HepG2 (cell line): ENCODE data around the gene TBCB. TPM values are rescaled to one million over a fixed set of nuclear protein-coding genes. Genes with fewer than 3 reads are reported as not detected.

ENCODE experiments used
- ASH2L ChIP-seq: fragments of 300-600, 200-600 bp; sonication (generic); IDR thresholded peaks from 2 replicates; pipeline ENCODE4 v1.7.0; 2017; ENCODE audit warnings: low read depth, mild to moderate bottlenecking, moderate library complexity, mixed read lengths, low read length; ENCODE audit not compliant: insufficient read length
- ELF4 ChIP-seq: sonication (generic); formaldehyde crosslinking; IDR thresholded peaks from 2 replicates; pipeline ENCODE4 v1.5.0; 2020; ENCODE audit warnings: missing genetic modification reagents, mild to moderate bottlenecking, moderate library complexity, borderline replicate concordance
- GABPB1 ChIP-seq: IDR thresholded peaks from 2 replicates; pipeline ENCODE4 v1.6.1; 2016; ENCODE audit warnings: mild to moderate bottlenecking, missing genetic modification reagents, moderate library complexity, missing compliant biosample characterization
- GPN1 ChIP-seq: sonication (generic); formaldehyde crosslinking; IDR thresholded peaks from 2 replicates; pipeline ENCODE4 v1.5.1; 2020; ENCODE audit warnings: missing genetic modification reagents, borderline replicate concordance
- HHEX ChIP-seq: IDR thresholded peaks from 2 replicates; pipeline ENCODE4 v1.6.1; 2016; ENCODE audit warnings: control low read depth
- KLF16 ChIP-seq, 2 experiments: sonication (generic) in 1 of 2; formaldehyde crosslinking in 1 of 2; IDR thresholded peaks; 2 replicates each; pipeline versions ENCODE4 v1.6.1 to v1.8.0; 2016 to 2023; ENCODE audit warnings: missing genetic modification reagents in 2 of 2, missing compliant biosample characterization in 1 of 2
- NFKB2 ChIP-seq: sonication (generic); formaldehyde crosslinking; IDR thresholded peaks from 2 replicates; pipeline ENCODE4 v1.4.0; 2020; ENCODE audit warnings: missing genetic modification reagents, borderline replicate concordance
- PAX8 ChIP-seq: sonication (generic); formaldehyde crosslinking; IDR thresholded peaks from 2 replicates; pipeline ENCODE4 v1.8.0; 2022; ENCODE audit warnings: mild to moderate bottlenecking, missing genetic modification reagents, borderline replicate concordance
- POLR2AphosphoS2 ChIP-seq: IDR thresholded peaks from 2 replicates; pipeline ENCODE4 v1.6.1; 2011; ENCODE audit warnings: low read depth, low read length, improper control_type of control experiment
- SSRP1 ChIP-seq: IDR thresholded peaks from 2 replicates; pipeline ENCODE4 v1.6.1; 2016; ENCODE audit warnings: control low read depth
- SUZ12 ChIP-seq: fragments of 150-350 bp; IDR thresholded peaks from 2 replicates; pipeline ENCODE4 v1.6.1; 2014; ENCODE audit warnings: low read depth, low read length
- ZBTB3 ChIP-seq: sonication (generic); formaldehyde crosslinking; IDR thresholded peaks from 2 replicates; pipeline ENCODE4 v1.4.0; 2020; ENCODE audit warnings: low read depth, mild to moderate bottlenecking, moderate library complexity, missing genetic modification reagents, borderline replicate concordance
- ZBTB7B ChIP-seq: sonication (generic); formaldehyde crosslinking; IDR thresholded peaks from 2 replicates; pipeline ENCODE4 v1.4.0; 2020; ENCODE audit warnings: missing genetic modification reagents
- ZNF180 ChIP-seq: sonication (generic); formaldehyde crosslinking; IDR thresholded peaks from 2 replicates; pipeline ENCODE4 v1.4.0; 2020; ENCODE audit warnings: low read depth, missing genetic modification reagents, borderline replicate concordance
- ZNF296 ChIP-seq: sonication (generic); formaldehyde crosslinking; conservative IDR thresholded peaks from 2 replicates; pipeline ENCODE4 v1.5.0; 2020; ENCODE audit warnings: mild to moderate bottlenecking, missing genetic modification reagents
- ZNF382 ChIP-seq: sonication (generic); formaldehyde crosslinking; IDR thresholded peaks from 2 replicates; pipeline ENCODE4 v1.5.0; 2020; ENCODE audit warnings: missing genetic modification reagents, mild to moderate bottlenecking, borderline replicate concordance
- ZNF629 ChIP-seq: sonication (generic); formaldehyde crosslinking; conservative IDR thresholded peaks from 2 replicates; pipeline ENCODE4 v1.5.0; 2020; ENCODE audit warnings: missing genetic modification reagents
- polyA plus RNA-seq, 8 experiments: library from polyadenylated mRNA; depleted of rRNA in 3 of 8; stranded (reverse) in 7 of 8; unstranded in 1 of 8; fragments of >200 nt; fragmentation: Illumina TruSeq in 4 of 8; extraction: Trizol in 4 of 8; gene quantifications; 2 replicates each; pipeline versions ENCODE4 v1.2.1 to v1.2.3, GENCODE V29; 2011 to 2016; ENCODE audit warnings: low read depth in 4 of 8, missing spikeins in 1 of 8, mixed read lengths in 1 of 8; ENCODE audit not compliant: insufficient read depth in 1 of 8
- total RNA-seq, 5 experiments: library from RNA; depleted of rRNA; stranded (reverse); fragments of >200 nt; fragmentation: Illumina TruSeq; extraction: Trizol; gene quantifications; 2 replicates each; pipeline ENCODE4 v1.2.3, GENCODE V29; 2016; ENCODE audit warnings: low read depth in 1 of 5
- TF ChIP-seq, protein P1 (sequence below): sonication (generic); formaldehyde crosslinking; IDR thresholded peaks from 2 replicates; pipeline ENCODE4 v1.5.1; 2020; ENCODE audit warnings: missing genetic modification reagents, mild to moderate bottlenecking, borderline replicate concordance
- TF ChIP-seq, protein P2 (sequence below): sonication (generic); formaldehyde crosslinking; IDR thresholded peaks from 2 replicates; pipeline ENCODE4 v1.4.0; 2020; ENCODE audit warnings: low read depth, mild to moderate bottlenecking, missing genetic modification reagents
- TF ChIP-seq, protein P3 (sequence below): sonication (generic); formaldehyde crosslinking; IDR thresholded peaks from 2 replicates; pipeline ENCODE4 v1.5.1; 2020; ENCODE audit warnings: mild to moderate bottlenecking, moderate library complexity, missing genetic modification reagents
- TF ChIP-seq, protein P4 (sequence below): sonication (generic); formaldehyde crosslinking; conservative IDR thresholded peaks from 2 replicates; pipeline ENCODE4 v1.5.0; 2020; ENCODE audit warnings: missing genetic modification reagents
- TF ChIP-seq, protein P5 (sequence below): IDR thresholded peaks from 2 replicates; pipeline ENCODE4 v1.6.1; 2016; ENCODE audit warnings: low read depth, control low read depth

The TBCB gene
- total and polyA plus RNA-seq, 2 of the 13 experiments (the other 11 are each of a cell fraction or from before 2014, with no cell fraction given), result 271 to 276 TPM

DNA sequence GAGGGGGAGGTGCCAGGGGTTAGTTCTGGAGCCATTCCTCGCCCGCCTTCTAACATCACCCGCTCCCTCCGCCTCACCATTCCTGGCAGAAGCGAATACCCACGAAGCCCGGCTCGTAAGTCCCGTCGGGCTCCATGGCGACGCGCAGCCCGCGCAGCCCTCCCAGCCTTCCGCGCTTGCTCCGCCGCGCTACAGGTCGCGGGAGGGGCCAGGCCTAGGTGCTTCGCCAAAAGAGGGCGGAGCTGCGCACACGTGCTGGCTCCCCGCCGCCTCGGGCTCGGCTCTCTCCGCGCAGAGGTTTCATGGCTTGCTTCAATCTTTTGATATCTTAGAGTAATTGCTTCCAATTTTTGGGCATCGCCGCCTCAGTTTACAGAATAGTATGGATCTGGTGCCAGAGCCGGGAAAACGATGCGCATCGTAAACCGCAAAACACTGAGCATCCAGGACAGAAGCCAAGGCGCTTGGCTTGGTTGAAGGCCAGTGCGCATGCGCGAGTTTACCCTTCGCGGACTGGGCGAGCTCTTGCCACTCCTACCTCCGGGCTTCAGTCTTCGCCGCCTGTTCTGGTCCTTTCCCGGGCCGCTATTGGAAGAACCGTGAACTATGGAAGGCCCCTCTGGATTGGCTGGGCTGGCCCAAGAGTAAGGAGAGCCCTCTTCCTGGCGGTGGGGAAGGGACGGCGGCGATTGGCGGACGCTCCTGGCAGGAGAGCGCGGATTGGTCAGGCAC is 381 bp upstream of the TBCB start, which contains the start of gene POLR2I (continued):
- TF ChIP-seq, protein P1, sequence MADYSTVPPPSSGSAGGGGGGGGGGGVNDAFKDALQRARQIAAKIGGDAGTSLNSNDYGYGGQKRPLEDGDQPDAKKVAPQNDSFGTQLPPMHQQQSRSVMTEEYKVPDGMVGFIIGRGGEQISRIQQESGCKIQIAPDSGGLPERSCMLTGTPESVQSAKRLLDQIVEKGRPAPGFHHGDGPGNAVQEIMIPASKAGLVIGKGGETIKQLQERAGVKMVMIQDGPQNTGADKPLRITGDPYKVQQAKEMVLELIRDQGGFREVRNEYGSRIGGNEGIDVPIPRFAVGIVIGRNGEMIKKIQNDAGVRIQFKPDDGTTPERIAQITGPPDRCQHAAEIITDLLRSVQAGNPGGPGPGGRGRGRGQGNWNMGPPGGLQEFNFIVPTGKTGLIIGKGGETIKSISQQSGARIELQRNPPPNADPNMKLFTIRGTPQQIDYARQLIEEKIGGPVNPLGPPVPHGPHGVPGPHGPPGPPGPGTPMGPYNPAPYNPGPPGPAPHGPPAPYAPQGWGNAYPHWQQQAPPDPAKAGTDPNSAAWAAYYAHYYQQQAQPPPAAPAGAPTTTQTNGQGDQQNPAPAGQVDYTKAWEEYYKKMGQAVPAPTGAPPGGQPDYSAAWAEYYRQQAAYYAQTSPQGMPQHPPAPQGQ (CRISPR knock-in tag), result no peak
- TF ChIP-seq, protein P2, sequence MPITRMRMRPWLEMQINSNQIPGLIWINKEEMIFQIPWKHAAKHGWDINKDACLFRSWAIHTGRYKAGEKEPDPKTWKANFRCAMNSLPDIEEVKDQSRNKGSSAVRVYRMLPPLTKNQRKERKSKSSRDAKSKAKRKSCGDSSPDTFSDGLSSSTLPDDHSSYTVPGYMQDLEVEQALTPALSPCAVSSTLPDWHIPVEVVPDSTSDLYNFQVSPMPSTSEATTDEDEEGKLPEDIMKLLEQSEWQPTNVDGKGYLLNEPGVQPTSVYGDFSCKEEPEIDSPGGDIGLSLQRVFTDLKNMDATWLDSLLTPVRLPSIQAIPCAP, result no peak
- TF ChIP-seq GPN1 (CRISPR knock-in tag) (0 out of 2 replicates have a peak, but pooled peaks have one; percentile 41), ZBTB3 (no peak), ZNF382 (CRISPR knock-in tag) (no peak), GABPB1 (peak; percentile 81; the same call in 1 of the 2 replicates), ZNF180 (CRISPR knock-in tag) (no peak), SSRP1 (CRISPR knock-in tag) (no peak), ZBTB7B (no peak), KLF16 (CRISPR knock-in tag; IDR thresholded peaks at IDR 0.05) (peak in 1 of 2 experiments; percentile 92; a peak in 2 of 4 replicates), POLR2AphosphoS2 (no peak), HHEX (CRISPR knock-in tag) (no peak), SUZ12 (no peak), PAX8 (CRISPR knock-in tag) (no peak), NFKB2 (peak; percentile 95; the same call in 1 of the 2 replicates), ASH2L (peak; percentile 92), ZNF296 (no peak), ZNF629 (CRISPR knock-in tag) (peak; percentile 55), ELF4 (CRISPR knock-in tag) (no peak)
- TF ChIP-seq, protein P3, sequence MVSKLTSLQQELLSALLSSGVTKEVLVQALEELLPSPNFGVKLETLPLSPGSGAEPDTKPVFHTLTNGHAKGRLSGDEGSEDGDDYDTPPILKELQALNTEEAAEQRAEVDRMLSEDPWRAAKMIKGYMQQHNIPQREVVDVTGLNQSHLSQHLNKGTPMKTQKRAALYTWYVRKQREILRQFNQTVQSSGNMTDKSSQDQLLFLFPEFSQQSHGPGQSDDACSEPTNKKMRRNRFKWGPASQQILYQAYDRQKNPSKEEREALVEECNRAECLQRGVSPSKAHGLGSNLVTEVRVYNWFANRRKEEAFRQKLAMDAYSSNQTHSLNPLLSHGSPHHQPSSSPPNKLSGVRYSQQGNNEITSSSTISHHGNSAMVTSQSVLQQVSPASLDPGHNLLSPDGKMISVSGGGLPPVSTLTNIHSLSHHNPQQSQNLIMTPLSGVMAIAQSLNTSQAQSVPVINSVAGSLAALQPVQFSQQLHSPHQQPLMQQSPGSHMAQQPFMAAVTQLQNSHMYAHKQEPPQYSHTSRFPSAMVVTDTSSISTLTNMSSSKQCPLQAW, result peak; percentile 52; the same call in 1 of the 2 replicates
- TF ChIP-seq, protein P4, sequence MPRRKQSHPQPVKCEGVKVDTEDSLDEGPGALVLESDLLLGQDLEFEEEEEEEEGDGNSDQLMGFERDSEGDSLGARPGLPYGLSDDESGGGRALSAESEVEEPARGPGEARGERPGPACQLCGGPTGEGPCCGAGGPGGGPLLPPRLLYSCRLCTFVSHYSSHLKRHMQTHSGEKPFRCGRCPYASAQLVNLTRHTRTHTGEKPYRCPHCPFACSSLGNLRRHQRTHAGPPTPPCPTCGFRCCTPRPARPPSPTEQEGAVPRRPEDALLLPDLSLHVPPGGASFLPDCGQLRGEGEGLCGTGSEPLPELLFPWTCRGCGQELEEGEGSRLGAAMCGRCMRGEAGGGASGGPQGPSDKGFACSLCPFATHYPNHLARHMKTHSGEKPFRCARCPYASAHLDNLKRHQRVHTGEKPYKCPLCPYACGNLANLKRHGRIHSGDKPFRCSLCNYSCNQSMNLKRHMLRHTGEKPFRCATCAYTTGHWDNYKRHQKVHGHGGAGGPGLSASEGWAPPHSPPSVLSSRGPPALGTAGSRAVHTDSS, result no peak
- TF ChIP-seq, protein P5, sequence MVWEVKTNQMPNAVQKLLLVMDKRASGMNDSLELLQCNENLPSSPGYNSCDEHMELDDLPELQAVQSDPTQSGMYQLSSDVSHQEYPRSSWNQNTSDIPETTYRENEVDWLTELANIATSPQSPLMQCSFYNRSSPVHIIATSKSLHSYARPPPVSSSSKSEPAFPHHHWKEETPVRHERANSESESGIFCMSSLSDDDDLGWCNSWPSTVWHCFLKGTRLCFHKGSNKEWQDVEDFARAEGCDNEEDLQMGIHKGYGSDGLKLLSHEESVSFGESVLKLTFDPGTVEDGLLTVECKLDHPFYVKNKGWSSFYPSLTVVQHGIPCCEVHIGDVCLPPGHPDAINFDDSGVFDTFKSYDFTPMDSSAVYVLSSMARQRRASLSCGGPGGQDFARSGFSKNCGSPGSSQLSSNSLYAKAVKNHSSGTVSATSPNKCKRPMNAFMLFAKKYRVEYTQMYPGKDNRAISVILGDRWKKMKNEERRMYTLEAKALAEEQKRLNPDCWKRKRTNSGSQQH, result peak; percentile 23; the same call in 1 of the 2 replicates
